ENCODE measurements around the gene TGFBRAP1. TPM values are rescaled to one million over a fixed set of nuclear protein-coding genes. Genes with fewer than 3 reads are reported as not detected.

The TGFBRAP1 gene
- total RNA-seq, 6 experiments from 2014 or later = 5.7 to 11.2 (median 7.1) TPM

GRCh38 chr2:105344704-105345345 is 15.3 kb upstream of the TGFBRAP1 start:
- H3K27me3 ChIP-seq = no peaks in the 10 kb centered on the region
- TF ChIP-seq CTCF (IDR thresholded peaks at IDR 0.05) = peak; percentile 40 to 54 (median 49)
- TF ChIP-seq POLR2A (IDR thresholded peaks at IDR 0.05) = no peak
- H3K4me3 ChIP-seq = no peak overlapping the region
- H3K36me3 ChIP-seq = peaks cover 0 to 81% (median 27%) of the 10 kb centered on the region in 4 donors
- ATAC-seq = peak; percentile 46 to 64 (median 54)
- no peak for DNase-seq
- no peak overlapping the region for H3K27ac ChIP-seq
- intact Hi-C loops (cut with DNase I) = no loop called here
- no peaks in the 10 kb centered on the region for H3K9me3 ChIP-seq
- 49% methylated on average over 4 of the region's 4 CpGs for WGBS (ENCODE audit: insufficient coverage, low coverage, low lambda C conversion rate, missing lambda C conversion rate)
- H3K4me1 ChIP-seq = peaks cover 0 to under 1% (median 0%) of the 10 kb centered on the region in 4 donors

- Histone ChIP-seq H3K36me3 (peaks cover 0 to 36% (median 7%) of the 10 kb centered on the region in 4 donors), H3K4me1 (peaks cover 0 to 25% (median 11%) of the 10 kb centered on the region in 4 donors), H3K9me3 (no peaks in the 10 kb centered on the region), H3K27me3 (no peaks in the 10 kb centered on the region), H3K27ac (no peak overlapping the region), H3K4me3 (no peak overlapping the region)
- no peak for DNase-seq
- peak in 1 of 4 donors; percentile 18 for ATAC-seq
- intact Hi-C loops (cut with DNase I) = no loop called here
- TF ChIP-seq POLR2A (IDR thresholded peaks at IDR 0.05) (no peak), CTCF (IDR thresholded peaks at IDR 0.05) (no peak)
- WGBS (ENCODE audit: insufficient coverage, low coverage, low lambda C conversion rate, missing lambda C conversion rate) = 30% methylated on average over 4 of the region's 4 CpGs
Observed at GRCh38 chr2:105339414-105339813, 9.9 kb upstream of the TGFBRAP1 start.

GRCh38 chr2:105338020-105338385 is 8.5 kb upstream of the TGFBRAP1 start:
- 8% methylated on average over 5 of the region's 5 CpGs for WGBS (ENCODE audit: insufficient coverage, low coverage, low lambda C conversion rate, missing lambda C conversion rate)
- peaks cover 0 to 23% (median 5%) of the 10 kb centered on the region in 4 donors for H3K36me3 ChIP-seq
- no peaks in the 10 kb centered on the region for H3K27me3 ChIP-seq
- peak overlapping the region; percentile 93 to 98 (median 97) for H3K27ac ChIP-seq
- intact Hi-C loops (cut with DNase I) = no loop called here
- peaks cover 0 to 25% (median 11%) of the 10 kb centered on the region in 4 donors for H3K4me1 ChIP-seq
- DNase-seq (no peak), ATAC-seq (peak in 3 of 4 donors; percentile 3 to 35 (median 22))
- peak overlapping the region; percentile 77 to 85 (median 79) for H3K4me3 ChIP-seq
- TF ChIP-seq CTCF (IDR thresholded peaks at IDR 0.05) (no peak), POLR2A (IDR thresholded peaks at IDR 0.05) (no peak)
- H3K9me3 ChIP-seq = no peaks in the 10 kb centered on the region

- Histone ChIP-seq H3K27ac (peak within 1 kb of the TSS; percentile 93 to 98 (median 97)), H3K4me3 (peak within 1 kb of the TSS; percentile 77 to 85 (median 79)), H3K4me1 (peaks cover 0 to 25% (median 11%) of the 10 kb centered on the region in 4 donors), H3K36me3 (peaks cover 0 to 17% (median 4%) of the 10 kb centered on the region in 4 donors), H3K9me3 (no peaks in the 10 kb centered on the region), H3K27me3 (no peaks in the 10 kb centered on the region)
- WGBS (ENCODE audit: insufficient coverage, low coverage, low lambda C conversion rate, missing lambda C conversion rate) = under 1% methylated on average over 32 of the region's 58 CpGs
- no peak for TF ChIP-seq CTCF (IDR thresholded peaks at IDR 0.05)
- TF ChIP-seq POLR2A (IDR thresholded peaks at IDR 0.05) = no peak
- intact Hi-C loops (cut with DNase I) = no loop called here
- DNase-seq = peak; percentile 86 to 87 (median 86)
- ATAC-seq = peak; percentile 92 to 97 (median 94)
Observed at GRCh38 chr2:105337122-105338019, 7.8 kb upstream of the TGFBRAP1 start, which contains the start of gene C2orf49. C2orf49 (plus strand) TSS chr2:105337540; CDS start chr2:105337588, 48 bp downstream.
